GM19023 (cell line): ENCODE measurements around the gene SLC49A3.

Experiments
- ATAC-seq: cut with Tn5 transposase; IDR thresholded peaks from one replicate; pipeline ENCODE4 v1.9.1; 2021; ENCODE audit warnings: mild to moderate bottlenecking, moderate library complexity; ENCODE audit not compliant: unreplicated experiment

SLC49A3 gene

DNA sequence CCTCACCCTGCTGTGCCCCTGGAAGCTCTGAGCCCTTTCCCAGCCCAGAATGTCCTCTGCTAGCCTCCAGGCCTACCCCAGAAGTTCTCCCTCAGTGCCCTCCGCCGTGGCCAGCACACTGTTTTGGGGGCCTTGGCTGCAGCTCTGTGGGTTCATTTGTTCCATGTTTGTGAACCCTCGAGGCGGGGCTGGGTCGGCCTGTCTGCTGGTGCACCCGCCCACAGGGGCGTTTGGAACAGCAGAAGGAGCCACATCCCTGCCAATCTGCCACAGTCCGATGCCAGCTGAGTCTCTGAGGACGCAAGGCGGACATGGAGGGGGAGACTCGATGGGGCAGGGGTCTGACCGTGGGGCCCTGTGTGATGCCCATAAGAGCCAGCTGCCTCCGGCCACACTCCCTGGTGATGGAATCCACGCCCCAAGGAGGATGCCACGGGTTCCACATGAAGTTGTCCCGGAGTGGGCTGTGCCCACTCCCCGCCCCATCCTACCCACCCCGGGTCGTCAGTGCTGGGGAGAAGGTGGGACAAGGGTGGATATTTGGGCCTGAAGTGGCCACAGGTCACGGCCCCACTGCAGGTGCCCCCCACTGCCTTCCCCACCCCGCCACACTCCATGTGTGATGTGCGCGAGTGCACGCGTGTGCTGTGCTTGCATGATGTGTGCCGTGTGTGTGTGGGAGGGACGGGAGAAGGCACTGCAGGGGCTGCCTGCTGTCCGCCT is 22.0 kb downstream of the SLC49A3 start:
- ATAC-seq = no peak

DNA sequence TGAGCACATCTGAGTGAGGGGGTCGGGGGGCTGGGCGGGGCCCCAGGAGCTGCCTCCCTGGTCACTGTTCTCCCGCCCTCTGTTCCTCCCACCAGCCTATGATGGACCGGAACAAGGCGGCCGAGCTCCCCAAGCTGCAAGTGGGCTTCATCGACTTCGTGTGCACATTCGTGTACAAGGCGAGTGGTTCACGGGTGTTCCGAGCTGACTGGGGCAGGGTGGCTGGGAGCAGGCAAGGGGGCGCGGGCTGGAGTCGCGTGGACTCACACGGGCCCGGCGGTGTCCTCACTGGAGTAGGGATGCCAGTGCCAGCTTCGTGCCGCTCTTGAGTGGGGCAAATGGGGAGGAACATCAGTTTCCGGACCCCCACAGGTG is 22.5 kb downstream of the SLC49A3 start:
- ATAC-seq = no peak

DNA sequence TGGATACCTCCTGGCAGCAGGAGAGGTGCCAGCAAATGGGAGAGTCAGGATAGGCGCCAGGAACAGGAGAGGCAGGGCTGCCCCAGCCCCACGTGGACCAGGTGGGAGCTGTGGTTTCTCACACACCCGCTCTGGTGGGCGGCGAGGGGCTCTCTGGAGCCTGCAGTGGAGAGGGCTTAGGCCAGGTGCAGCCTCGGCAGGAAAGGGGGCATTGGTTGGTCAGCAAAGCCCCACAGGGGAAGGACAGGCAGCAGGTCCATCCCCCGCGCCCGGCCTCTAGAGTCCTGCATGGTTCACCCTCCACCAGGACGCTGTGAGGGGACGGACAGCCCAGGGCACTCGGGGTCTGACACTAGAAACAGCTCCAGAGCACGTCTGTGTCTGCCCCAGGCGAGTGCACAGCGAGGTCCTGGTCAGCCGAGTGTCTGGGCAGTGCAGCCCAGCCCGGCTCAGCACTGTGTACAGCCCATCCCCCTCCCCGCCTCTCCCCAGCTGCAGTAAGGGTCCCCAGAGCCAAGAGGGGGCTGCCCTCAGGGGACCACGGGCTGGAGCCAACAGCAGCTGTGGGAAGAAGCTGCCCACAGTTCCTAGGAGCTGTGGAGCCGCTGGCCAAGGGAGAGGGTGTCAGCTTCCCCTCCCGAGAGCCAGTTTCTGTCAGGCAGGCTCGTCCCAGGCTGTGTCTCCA is 23.1 kb downstream of the SLC49A3 start:
- no peak for ATAC-seq

DNA sequence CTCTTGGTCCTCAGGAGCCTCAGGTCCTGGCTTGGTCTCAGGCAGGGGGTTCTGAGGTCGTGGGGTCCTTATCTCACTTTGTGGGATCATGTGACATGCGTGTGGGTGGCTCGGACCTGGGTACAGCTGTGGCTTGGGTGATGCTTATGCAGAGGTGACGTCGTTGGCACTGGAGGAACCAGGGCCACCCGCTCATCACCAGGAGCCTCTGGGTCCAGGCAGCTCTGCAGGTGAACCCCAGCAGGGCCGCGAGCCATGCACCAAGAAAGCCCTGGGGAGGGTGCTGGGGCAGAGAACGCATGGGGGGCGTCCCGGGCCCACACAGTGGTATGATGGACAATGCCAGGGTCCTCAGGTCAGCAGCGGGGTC is 23.6 kb downstream of the SLC49A3 start:
- no peak for ATAC-seq

DNA sequence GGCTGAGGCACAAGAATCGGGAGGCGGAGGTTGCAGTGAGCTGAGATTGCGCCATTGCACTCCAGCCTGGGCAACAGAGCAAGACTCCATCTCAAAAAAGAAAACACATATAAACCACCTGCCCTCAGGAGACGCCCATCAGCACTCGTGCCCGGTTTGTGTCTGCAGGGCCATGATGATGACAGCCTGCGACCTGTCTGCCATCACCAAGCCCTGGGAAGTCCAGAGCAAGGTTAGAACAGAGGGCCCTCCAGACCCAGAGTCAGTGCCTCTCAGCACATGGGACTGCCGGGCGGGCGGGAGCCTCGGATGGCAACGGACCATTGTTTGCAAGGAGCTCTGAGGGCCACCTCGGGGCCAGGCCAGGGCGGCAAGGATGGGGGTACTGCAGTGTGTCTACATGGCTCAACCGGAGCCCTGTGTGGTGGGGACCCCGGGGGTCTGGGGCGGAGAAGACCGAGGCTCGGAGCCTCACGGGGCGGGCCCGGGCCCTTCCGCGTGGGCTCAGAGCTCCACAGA is 24.2 kb downstream of the SLC49A3 start:
- no peak for ATAC-seq

DNA sequence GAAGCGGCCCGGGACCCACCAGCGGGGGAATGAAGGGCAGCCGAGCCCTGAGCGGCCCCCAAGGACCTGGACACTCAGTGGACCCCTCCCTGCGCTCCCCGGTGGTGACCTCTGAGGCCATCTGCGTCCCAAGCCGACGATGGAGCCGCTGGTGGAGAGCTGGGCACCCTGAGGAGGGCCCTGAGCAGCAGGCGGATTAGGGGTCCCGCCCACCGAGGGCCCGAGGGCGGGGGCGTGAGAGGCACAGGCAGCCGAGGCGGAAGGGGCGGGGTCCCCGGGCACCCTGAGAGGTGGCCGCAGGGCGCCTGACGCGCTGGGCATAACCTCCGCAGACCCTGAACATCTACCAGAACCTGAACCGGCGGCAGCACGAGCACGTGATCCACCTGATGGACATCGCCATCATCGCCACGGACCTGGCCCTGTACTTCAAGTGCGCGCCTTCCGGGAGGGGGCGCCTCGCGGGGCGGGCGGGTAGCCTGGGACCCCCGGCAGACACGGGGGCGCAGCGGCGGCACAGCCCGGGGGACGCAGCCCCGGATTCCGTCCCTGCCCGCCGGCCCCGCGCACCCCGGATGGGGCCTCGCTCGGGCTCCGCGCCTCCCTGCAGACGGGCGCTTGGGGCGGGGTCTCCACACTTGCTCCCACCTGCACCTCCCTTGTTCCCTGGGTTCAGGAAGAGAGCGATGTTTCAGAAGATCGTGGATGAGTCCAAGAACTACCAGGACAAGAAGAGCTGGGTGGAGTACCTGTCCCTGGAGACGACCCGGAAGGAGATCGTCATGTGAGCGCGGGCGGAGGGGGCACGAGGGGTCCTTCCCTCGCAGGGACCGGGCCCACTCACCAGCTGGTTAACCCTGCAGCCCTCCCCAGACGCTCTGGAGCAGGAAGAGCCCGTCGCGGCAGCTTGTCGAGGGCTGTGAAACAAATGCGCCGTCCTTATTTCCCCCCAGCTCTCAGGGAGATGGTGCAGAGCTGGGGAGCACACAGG is 25.2 kb downstream of the SLC49A3 start:
- peak; percentile 66 for ATAC-seq

DNA sequence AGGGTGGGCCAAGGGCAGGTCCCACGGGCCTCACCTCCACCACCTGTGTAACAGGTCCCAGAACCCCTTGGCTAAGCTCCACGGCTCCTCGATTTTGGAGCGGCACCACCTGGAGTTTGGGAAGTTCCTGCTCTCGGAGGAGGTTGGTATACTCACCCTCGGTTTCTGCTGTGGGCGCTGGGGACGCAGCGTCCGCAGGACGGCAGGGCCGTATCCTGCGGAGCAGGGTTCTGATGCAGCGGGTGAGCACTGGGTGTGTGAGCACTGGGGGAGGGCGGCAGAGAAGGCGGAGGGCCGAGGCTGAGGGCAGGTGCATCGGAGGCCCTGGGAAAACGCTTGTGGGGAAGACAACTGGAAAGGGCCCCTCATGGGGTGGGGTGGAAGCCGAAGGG is 25.9 kb downstream of the SLC49A3 start:
- ATAC-seq = peak; percentile 6

DNA sequence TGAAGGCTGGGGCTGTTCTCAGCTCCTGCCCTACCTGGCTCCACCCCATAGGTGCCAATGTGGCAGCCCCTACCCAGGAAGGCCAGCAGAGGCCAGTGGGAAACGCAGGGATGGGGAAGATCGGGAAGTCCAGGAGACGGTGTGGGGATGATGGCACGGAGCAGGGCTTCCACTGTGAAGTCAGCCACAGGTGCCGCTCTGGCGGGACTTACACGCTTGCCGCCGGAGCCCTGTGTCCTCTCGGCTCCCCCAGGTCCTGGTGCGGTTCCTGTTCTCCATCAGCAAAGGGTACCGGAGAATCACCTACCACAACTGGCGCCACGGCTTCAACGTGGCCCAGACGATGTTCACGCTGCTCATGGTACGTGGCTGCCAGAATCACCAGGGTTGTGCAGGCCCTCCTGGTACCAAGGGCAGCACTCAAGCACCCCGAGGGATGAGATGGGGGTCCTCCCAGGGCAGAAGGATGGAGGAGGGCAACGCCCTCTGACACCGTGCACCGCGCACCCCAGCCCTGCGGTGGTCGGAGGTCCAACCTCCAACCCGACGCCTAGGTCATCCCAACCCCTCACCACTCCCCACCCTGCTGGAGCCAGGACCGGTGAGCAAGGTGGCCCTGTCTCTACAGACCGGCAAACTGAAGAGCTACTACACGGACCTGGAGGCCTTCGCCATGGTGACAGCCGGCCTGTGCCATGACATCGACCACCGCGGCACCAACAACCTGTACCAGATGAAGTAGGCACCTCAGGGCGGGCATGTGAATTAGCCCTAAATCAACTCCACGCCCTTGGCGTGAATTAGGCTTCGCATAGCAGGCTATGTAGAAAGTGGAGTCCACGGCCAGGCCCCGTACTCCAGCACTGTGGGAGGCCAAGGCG is 26.8 kb downstream of the SLC49A3 start:
- ATAC-seq = no peak

DNA sequence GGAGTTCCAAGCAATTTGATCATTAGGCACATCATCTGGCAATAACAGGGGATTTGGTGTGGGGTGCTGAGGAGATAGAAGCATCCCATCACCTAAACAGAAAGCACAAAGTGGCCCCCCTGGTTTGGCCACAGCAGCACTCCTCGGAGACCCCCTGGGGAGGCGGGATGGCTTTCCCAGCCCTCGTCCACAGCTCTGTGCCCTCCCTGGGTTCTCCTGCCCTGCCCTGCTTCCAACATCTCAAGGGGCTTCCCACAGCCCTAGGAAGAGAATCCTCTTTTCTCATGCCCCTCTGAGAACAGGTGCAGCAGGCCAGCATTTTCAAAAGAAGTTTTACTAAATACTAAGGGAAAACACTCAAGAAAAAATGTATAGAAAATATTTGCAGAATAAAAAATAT is 27.7 kb downstream of the SLC49A3 start:
- no peak for ATAC-seq

DNA sequence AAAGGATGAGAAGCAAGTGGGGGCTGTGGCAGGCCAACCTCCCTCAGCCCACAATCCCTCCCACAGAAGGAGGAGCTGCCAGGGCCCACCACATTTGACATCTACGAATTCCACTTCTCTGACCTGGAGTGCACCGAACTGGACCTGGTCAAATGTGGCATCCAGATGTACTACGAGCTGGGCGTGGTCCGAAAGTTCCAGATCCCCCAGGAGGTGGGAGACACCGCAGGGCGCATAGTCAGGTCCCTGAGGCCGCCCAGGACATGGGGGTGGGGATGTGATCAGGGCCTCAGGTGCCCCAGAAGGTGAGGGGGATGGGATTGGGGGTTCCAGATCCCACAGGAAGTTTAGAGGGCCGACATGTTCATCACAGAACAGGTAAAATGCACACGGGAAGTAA is 28.6 kb downstream of the SLC49A3 start:
- no peak for ATAC-seq

DNA sequence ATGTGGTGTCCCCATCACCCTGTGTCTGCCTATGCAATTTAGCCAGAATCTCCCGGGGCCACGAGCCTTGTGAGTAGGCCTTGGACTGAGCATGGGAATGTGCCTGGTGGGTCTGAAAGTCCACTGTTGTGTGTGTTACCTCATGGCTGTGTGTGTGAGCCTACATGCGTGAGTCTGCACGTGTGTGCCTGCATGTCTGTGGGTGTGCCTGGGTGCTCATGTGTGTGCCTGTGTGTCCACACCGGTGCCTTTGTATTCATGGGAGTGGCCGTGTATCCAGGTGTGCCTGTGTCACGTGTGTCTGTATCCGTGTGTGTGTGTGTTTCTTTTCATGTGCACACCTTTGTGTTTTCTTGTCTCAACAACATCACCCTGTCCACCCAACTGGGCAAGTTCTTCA is 29.1 kb downstream of the SLC49A3 start:
- ATAC-seq = no peak

DNA sequence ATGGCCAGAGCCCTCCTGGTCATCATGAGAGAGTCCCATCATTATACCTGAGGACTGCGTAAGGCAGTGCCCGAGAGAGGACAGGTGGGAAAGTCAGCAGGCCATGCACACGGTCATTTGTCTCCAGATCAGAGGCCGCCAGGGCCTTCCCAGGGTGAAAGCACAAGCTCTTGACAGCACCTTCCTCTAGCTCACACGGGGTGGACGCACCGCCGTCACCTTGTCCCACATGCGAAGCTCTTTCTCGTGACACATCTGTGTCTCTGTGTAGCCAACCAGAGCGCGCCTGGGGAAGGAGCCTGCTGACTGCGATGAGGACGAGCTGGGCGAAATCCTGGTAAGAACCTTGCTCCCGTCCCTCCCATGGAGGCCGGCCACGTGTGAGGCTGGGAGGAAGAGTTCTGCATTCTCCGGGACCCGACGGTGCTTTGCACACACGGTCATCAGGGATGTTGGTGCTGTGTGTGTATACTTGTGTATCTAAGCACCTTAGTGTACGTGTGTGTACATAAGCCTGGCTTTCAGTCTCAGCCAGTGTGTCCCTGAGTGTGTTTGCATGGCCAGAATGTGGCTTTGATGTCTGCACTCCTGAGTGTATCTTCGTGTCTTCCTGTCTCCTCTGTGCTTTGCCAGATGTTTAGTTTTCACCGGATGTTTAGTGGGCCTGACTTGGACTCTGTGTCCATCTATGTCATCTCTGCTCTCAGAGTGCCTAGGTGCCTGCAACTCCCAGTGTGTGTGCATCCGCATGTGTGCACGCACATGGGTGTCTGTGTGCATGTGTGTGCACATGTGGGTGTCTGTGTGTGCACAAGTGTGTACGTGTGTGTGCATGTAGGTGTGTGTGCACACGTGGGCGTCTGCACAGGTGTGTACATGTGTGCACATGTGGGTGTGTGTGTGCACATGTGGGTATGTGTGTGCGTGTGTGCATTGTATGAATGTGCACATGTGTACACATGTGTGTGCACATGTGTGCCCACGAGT is 30.0 kb downstream of the SLC49A3 start:
- no peak for ATAC-seq

DNA sequence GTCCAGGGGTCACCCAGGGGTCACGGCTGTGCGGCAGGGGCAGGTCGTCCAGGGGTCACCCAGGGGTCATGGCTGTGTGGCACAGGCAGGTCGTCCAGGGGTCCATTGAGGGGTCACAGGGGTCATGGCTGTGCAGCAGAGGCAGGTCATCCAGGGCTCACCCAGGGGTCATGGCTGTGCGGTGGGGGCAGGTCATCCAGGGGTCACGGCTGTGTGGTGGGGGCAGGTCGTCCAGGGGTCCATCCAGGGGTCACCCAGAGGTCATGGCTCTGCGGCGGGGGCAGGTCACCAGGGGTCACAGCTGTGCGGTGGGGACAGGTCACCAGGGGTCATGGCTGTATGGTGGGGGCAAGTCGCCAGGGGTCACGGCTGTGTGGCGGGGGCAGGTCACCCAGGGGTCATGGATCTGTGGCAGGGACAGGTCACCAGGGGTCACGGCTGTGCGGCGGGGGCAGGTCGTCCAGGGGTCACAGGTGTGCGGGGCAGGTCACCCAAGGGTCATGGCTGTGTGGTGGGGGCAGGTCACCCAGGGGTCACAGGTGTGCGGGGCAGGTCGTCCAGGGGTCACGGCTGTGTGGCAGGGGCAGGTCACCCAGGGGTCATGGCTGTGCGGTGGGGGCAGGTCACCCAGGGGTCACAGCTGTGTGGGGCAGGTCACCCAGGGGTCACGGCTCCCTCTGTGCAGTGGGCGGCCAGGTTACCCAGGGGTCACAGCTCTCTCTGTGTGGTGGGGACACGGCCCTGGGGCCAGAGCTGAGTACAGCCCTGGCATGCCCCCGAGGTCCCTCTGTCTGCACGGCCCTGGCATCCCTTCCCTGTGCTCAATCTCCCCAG is 30.9 kb downstream of the SLC49A3 start:
- no peak for ATAC-seq

DNA sequence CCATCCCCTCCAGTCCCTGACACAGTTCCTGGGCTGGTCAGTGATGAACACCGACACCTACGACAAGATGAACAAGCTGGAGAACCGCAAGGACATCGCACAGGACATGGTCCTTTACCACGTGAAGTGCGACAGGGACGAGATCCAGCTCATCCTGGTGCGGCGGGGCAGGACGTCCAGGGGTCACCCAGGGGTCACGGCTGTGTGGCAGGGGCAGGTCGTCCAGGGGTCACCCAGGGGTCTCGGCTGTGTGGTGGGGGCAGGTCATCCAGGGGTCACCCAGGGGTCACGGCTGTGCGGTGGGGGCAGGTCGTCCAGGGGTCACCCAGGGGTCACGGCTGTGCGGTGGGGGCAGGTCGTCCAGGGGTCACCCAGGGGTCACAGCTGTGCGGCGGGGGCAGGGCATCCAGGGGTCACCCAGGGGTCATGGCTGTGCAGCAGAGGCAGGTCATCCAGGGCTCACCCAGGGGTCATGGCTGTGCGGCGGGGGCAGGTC is 31.6 kb downstream of the SLC49A3 start:
- no peak for ATAC-seq

DNA sequence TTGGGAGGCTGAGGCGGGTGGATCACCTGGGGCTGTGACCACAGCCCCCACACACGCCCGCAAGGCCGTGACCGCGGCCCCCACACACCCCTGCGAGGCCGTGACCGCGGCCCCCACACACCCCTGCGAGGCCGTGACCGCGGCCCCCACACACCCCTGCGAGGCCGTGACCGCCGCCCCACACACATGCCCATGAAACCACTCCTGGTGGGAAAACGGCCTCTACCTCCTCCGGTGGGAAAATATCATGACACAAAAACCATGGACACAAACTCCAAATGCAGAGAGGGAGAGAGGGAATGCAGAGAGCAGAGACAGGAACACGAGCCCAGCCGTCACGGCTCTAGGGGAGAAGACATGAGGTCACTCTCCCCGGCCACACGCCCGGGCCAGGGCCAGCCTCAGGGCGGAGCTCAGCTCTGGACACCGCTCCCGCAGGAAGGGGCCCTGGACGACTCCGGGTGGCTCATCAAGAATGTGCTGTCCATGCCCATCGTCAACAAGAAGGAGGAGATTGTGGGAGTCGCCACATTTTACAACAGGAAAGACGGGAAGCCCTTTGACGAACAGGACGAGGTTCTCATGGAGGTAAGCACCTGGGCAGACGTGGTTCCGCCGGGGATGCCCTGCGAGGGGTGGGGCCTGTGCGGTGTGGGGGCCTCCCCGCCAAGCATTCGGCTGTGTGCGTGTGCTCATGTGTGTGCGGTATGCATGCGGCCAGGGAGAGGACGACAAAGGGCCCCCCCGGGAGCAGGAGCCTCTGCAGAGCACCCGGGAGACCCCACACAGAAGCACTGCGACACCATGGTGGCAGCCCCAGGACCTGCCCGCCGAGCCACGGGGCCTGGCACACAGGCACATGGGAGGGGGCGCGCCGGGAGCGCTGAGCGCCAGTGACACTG is 32.3 kb downstream of the SLC49A3 start:
- ATAC-seq = no peak

DNA sequence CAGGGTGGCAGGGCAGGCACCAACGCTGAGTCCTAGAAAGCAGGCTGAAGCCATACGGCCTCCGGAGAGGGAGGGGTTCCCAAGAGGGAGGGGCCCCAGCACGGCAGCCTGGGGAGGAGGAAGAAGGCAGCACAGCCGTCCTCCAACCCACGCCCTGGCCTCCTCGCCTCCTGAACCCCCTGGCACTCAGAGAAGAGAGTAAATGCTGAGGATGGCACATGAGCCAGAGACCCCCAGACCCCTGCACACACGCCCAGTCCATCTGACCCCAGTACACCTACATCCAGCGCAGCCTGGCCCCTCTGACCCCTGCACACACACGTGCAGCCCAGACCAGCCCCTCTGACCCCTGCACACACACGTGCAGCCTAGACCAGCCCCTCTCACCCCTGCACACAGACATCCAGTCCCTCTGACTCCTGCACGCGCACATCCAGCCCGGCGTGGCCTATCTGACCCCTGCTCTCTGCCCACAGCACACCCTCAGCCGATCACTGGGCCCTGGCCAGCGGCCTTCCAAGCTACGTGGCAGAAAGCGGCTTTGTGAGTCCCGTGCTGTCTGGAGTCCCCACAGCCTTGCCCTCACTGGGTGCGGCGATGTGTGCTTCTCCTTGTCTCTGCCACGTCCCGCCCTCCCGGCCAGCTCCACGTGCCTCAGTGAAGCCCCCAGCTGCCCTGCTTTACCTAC is 33.3 kb downstream of the SLC49A3 start:
- ATAC-seq = no peak
